Kasumi-1 (cell line): Measurements from ENCODE around the gene LSM3.

Experiments used
- DNase-seq, 2 experiments: peaks; one replicate each; lab custom pipeline; 2025; lab: John Stamatoyannopoulos, UW

LSM3 gene

DNA sequence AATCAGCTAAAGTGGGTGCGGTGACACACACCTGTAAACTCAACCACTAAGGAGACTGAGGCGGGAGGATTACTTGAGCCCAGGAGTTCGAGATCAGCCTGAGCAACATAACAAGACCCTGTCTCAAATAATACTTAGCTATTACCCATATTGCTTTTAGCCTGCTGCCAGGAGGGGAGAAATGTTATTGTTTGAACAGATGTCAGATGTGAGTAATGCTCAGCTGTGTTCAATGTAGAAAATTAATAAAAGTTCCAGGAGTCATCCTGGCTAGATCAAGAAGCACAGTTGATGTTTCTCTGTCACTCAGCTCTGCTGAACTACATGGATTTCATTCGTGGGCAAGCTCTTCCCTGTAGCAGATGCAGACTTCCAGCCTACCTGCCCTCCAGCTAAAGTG, 22.2 kb downstream of the LSM3 start:
- no peak for DNase-seq

DNA sequence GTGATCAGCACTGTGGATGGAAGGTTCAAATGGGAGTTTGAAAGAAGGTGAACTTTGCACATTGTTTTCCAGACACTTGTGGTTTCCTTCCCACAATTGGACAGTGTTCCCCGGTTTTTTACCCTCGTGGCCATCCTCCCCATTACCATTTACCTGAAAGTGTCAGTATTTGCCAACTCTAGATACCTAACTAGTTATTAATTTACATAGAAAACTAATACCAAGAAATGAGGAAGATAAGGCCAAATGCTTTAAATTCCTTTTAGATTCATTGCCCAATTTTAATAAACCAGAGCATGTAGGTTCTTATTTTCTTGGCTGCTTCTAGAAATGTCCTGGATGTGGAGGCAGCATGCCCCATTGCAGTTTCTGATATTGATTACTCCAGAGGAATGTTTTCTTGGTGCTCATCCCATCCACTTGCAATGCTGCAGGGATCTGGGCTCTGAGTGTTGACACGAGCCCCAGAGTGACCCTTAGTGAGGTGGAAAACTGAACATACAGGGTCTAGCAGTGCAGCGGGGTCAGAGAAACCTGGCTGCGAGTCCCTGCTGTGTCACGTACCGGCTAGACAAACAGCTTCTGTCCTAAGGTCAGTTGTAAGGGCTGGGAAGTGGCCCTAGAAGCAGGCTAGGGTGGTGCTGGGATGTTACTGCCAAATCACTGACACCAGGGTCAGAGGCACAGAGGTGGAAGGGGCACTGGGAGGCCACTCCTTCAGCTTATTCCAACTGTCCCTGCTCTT, 23.5 kb downstream of the LSM3 start:
- no peak for DNase-seq

DNA sequence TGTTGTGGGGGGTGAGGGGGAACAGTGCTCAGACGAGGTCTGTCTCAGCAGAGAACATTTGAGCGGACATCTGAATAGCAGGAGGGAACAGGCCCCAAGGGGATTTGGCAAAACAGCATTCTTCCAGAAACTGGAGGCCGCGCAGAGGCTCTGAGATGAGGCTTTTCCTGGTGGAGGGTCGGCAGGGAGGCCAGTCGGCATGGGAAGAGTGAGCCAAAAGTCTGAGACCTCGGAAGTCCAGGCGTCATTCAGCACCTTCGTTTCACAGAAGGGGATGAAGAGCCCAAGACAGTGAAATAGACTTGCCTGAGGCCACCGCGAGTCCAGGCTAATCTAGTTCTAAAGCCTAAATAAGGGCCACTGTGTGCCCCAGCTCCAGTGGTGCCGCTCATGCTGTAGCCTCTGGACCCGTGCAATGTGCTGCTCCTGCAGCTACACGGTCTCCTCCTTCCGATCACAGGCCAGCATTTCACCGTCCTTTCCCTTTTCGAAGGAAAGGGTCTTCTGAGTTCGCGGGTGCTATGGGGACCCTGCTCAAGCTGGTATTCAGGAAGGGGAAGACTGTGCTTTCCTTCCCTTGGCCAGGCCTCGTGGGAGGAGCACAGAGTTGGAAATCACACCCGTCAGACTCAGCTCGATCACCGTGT, 24.4 kb downstream of the LSM3 start:
- no peak for DNase-seq

DNA sequence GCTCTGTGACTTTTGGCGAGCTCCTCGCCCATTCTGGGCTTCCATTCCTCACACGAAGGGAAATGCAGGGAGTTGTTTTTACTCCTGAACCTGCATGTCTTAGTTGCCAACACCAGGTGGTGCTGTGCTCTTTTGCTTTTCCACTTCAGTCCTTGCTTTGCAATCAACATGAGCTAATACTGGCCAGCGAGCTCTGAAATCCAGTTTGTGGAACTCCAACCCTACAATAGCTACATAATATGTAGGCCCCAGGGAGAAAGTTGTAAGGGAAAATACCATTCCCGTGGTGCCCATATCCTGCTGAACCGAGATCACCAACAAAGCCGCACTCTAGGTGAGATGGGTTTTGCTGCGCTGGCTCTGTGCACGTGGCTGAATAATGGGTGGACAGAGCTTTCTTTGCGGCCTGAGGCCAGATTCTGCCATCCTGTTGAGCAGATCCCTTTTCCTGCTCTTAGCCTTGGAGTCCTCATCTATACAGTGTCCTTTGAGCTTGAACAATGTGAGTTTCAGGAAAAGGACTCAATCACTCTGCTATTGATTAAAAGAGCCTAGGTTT, 25.0 kb downstream of the LSM3 start:
- DNase-seq, result peak; percentile 86 to 88

DNA sequence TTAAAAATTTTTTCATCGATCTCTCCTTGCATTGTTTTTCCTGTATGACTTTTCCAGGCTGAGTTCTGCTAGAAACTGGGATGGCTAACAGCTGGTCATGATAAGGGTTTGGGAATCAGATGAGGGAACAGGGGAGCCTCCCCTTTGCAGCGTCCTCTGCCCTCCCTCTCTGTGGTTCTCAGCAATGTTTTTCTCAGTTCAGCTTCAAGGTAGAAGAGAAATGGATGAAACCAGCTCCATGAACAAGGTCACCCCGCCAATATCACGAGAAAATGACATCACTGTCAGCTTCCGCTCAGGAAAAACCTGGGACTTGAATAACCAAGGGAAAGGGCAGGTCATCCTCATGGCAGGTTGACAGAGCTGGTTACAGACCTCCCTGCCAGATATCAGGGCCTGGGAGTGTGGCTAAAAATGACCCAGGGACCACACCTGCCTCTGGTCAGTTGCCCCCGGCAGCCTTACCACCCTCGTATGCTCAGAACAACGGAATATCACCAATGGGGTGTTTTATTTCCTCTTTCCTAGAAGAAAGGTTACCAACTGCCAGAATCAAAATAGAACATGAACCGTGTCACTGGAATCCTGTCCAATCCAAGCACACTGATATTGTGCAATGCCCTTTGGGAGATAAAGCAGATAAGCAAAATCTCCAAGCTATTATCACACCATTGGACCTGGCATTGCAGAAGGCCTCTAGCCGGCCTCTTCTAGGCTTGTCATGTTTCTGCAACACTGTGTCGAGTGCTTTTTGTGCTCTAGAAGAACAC, 26.1 kb downstream of the LSM3 start:
- peak; percentile 66 to 68 for DNase-seq

DNA sequence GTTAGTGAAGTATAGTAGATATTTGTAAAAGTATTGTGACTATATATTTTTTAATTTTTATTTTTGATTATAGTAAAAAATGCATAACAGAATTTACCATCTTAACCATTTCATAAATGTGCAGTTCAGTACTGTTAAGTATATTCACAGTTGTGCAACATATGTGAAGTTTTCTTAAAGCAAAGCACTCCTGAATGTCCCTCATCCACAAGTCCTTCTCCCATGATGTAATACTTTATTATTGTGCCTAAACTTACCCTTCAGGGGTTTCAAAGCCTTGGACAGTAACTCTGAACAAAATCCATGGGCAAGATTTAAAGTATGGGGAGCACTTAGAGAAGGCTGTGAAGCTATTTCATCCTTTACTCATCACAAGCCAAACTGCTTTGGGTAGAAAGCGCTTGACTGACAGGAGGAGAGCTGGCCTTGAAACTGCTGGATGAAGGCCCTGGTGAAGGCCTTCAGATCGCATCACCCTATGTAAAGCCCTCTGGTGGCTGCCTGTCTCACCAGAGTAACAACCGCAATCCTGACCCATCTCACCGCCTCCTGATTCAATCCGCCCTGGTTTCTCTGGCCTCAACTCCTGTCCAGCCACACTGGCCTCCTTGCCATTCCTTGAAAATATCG, 28.0 kb downstream of the LSM3 start:
- no peak for DNase-seq

DNA sequence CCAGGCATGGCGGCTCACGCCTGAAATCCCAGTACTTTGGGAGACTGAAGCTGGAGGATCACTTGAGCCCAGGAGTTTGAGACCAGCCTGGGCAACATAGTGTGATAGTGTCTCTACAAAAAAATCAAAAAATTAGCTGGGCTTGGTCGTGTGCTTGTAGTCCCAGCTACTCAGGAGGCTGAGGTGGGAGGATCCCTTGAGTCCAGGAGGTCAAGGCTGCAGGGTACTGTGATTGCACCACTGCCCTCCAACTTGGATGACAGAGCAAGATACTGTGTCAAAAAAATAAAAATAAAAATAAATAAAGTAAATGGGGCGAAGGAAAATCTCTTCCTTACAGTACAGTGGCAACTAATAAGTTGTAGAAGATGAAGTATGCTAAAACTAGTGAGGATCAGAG, 29.6 kb downstream of the LSM3 start:
- no peak for DNase-seq

DNA sequence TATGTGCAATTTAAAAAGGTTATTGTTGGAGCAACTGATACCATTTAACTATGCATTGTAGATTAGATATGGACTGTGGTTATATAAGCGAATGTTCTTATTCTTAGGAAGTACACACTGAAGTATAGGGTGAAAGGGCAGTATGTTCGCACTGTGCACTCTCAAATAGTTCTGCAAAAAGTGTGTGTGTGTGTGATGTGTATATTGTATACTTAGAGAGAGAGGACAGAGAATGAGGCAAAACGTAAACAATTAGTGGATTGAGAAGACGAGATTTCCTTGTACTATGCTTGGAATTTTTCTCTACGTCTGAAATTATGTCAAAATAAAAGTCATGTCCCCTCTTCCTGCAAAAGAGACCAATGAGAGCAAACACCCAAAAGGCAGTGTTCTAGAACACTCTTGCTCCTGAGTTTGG, 30.4 kb downstream of the LSM3 start:
- no peak for DNase-seq

DNA sequence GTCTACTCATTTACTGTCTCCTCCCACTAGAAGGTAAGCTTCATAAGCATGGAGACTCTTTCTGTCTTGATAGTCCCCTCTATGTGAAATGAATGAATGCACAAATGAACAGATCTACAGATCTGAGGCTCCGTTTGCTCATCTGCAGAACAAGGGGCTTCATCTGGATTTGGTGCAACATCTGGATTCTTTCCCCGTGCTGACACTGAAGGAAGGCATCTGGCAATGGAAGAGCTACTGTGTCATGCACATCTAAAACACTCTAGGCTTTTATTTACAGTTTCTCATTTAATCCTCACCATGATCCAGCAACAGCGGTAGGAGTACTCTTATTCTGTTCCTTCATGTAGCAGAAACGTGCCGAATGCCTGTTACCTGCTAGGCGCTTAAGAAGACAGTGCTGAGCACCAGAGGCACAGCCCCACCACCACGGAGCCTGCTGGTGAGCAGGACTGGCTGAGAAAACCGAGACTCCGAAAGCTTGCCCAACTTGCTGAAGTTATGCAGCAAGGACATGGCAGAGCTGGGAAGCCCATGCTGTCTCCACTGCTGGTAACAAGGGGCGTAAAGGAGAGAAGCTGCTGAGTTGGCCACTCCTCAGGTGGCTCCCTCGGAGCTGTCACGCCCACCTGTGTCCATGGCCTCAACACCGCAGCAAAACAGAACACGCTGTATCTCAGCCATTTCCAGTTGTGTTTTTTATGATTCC, 31.1 kb downstream of the LSM3 start:
- DNase-seq, result no peak

DNA sequence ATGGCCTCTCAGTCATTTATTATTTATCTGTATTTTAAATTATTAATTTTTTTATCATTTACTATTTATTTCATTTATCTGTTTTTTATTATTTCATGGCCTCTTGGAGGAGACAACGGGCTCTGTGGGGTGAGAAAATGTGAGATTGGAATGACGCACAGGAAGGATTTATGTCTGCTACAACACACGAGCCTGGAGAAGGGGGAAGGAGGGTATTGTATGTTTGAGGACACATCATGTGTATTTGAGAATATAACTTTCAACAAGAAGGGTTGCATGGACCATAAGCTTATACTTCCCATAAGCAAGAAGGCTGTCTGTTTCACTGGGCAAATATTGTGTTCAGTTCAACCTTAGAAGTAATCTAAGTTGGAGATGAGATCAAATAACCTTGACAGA, 31.7 kb downstream of the LSM3 start:
- no peak for DNase-seq

DNA sequence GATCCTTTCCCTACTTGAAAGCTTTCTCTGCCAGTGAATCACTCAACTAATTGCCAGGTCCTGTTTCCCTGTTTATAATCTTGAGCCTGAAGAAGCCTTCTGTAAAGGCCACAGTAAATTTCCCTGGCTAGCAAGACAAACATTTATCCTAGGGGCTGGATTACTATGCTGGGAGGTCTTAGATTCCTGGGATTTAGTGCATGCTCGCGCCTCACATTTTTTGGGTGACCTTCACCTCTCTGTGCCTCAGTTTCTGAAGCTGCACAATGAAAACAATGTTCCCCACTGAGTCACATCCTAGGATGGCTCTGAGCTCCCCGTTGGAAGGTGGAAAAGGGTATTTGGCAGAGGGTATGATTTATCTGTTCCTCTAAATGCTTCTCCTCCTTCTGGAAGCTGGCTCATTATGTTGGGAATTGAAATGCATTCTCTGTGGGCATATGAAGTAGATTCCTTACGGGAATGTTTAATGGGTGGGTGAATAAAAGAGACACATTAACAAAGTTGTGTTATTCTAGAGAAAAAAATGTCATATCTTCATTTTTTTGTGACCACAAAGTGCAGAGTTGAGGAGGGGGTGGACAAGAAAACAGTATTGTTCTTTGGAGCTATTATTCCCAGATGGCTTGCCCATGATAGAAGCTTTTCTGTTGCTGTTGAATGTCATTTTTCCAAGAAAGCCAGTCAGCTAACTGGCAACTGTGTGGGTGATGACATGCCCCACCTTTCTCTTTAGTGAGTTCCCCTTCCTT, 32.4 kb downstream of the LSM3 start:
- no peak for DNase-seq

DNA sequence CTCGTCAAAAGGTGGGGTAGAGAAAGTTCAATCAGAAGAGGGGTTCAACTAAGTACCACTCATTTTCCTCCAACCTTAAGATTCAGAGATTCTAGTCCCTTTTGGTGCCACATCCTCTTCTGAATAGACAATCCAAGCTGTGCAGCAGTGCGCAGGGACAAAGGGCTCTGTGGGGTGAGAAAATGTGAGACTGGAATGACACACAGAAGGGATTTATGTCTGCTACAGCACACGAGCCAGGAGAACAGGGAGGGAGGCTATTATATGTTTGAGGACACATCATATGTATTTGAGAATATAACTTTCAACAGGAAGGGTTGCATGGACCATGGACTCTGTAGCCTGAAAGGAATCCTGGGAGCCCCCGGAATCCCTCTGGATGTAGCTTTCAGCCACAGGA, 33.0 kb downstream of the LSM3 start:
- DNase-seq, result no peak

DNA sequence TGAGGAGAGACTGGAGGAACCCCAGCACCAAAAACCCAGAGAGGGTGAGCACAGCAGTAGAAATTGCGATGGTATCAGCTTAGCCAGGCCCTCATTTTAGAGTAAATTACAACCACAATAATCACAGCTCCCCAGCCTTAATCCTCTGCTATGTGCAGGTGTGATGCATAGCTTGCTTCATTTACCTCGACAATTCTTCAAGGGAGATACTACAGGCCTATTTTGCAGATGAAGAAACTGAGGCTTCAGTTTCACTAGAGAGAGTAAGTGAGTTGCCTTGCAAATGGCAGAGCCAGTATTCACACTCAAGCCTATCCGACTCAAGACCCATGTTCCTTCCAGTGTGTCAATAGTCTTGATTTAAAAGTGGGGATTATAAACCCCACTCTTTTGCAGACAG, 33.4 kb downstream of the LSM3 start:
- DNase-seq, result no peak

DNA sequence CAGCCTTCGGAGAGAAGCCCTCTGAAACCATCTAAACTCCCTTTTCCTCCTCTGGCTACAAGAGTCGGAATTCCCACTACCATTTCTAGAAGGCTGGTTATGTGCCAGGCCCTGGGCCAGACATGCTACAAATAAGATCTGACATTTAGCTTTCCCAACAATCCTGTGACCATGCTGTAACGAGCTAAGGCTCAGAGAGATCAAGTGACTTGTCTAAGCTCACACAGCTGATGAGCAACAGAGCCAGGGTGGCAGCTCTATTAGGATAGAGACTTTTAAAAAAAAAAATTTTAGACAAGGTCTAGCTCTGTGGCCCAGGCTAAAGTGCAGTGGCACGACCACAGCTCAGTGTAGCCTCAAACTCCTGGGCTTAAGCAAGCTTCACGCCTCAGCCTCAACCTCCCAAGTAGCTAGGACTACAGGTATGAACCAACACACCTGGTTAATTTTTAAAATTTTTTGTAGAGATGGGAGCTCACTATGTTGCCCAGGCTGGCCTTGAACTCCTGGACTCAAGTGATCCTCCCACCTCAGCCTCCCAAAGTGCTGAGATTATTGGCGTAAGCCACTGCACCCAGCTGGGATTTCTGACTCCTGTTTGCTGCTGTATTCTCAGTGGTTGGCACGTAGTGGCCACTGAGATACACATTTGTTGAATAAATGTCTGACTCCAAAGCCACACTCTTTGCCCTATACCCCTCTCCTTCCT, 34.6 kb downstream of the LSM3 start:
- DNase-seq, result no peak

DNA sequence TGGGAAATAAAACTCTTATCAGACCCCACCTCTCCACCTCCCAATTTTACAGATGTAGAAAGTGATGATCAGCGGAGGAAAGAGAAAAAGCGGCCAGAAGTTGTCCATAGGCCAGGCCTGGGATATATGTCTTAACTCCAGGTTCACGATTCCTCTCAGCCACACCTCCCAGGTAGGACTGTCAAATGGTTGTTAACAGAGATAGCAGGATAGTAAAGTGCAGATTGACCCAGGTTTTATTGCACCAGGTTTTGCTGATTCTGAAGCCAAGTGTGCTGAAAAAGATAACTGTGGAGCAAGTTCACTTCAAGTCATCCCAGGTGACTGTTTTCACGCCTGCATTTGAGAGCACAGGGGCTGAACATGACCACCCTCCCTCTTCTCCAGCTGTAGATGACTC, 36.1 kb downstream of the LSM3 start:
- no peak for DNase-seq

DNA sequence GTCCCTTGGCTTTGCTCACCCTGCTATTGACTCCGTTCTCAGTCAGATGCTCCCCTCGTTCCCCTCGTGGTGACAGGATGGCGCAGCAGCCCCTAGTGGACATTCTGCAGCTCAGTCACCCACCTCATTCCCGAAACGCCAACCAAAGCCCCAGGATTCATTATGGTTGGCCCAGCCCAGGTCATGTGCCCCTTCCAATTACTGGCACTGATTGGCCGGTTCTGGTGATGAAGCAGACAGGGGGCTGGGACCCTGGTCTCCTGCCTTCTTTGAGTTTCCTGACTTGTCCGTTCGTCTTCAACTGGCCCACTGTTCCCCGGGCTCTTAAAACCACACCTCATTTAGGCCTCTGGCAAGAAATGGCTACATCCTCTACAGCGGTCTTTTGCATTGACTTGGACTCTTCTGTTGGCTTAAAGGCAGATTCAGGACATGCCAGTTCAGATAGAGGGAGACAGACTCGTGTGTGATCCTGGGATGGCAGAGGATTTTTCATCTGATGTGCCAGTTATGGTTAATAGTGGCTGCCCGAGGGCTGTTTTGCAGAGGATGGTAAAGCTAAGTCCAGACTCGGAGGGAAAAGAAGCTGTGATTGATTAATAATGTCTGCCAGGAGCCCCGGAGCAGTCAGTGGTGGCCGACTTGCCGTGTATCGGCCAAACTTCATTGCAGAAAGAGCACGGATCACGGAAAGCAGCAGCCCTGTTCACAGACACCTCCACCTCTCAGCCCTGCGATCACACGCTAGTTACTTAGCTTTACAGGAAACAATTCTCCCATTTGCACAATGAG, 37.8 kb downstream of the LSM3 start:
- no peak for DNase-seq

DNA sequence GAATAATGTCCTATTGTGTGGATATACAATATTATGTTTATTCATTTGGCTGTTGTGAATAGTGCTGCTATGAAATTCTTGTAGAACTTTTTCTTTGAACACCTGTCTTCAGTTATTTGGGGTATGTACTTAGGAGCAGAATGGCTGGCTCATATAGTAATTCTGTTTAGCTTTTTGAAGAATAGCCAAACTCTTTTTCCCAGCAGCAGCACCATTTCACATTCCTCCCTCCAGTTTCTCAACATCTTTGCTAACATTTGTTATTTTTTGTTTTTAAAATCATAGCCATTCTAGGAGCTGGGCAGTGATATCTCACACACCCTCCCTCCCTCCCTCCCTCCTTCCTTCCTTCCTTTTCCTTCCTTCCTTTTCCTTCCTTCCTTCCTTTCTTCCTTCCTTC, 39.7 kb downstream of the LSM3 start:
- no peak for DNase-seq

DNA sequence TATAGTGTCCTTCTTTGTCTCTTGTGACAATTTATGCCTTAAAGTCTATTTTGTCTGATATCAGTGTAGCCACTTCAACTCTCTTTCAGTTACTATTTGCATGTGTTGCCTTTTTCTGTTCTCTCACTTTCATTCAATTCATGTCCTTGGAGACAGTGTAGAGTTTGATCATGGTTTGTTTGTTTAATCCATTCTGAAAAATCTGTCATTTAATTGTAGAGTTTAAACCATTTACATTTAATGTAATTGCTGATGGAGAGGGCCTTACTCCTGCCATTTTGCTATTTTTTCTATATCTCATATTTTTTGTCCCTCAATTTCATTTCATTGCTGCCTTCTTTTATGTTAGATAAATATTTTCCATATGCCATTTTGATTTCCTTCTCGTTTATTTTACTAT, 42.3 kb downstream of the LSM3 start:
- DNase-seq, result no peak

DNA sequence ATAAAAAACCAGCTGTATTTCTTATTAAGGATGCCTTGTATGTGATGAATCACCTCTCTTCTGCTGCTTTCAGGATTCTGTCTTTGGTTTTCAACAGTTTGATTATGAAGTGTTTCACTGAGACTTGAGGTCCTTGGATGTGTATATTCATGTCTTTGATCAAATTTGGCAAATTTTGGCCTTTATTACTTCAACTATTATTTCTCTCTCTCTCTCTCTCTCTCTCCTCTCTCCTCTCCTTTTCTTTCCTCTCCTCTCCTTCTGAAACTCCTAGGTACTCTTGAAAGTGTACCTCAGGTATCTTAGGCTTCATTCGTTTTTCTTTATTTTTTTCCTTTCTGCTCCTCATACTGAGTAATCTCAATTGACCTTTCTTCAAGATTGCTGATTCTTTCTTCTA, 43.3 kb downstream of the LSM3 start:
- no peak for DNase-seq

DNA sequence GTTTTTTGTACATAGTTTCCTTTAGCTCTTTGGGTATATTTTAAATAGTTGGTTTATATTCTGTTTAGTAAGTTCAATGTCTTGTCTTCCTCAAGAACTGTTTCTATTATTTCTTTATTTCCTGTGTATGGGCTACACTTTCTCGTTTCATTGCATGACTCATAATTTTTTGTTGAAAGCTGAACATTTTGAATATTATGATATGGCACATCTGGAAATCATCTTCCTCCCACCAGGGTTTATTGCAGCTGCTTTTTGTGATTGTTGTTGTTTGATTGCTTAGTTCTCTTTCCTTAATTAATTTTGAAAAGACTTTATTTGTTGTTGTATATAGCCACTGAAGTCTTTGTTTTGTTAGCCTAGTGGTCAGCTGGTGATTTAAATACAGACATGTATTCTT, 43.8 kb downstream of the LSM3 start:
- no peak for DNase-seq
